HepG2 (cell line): ENCODE results near the gene RAD54L. TPM values are rescaled to one million over a fixed set of nuclear protein-coding genes. Genes with fewer than 3 reads are reported as not detected.
A peak's percentile ranks its signal among the peaks of the same experiment; 100 is the strongest.

Experiments
- FOXJ3 ChIP-seq: sonication (generic); formaldehyde crosslinking; IDR thresholded peaks from 2 replicates; pipeline ENCODE4 v1.4.0; 2020; ENCODE audit warnings: missing genetic modification reagents, mild to moderate bottlenecking, borderline replicate concordance
- GATAD2A ChIP-seq: IDR thresholded peaks from 2 replicates; pipeline ENCODE4 v1.6.1; 2016
- PCBP2 ChIP-seq: fragments of 200-400 bp; formaldehyde crosslinking; optimal IDR thresholded peaks from 2 replicates; pipeline ENCODE3; 2018; ENCODE audit warnings: low read length, low read depth; ENCODE audit not compliant: poor library complexity, severe bottlenecking
- RBFOX2 ChIP-seq: fragments of 200-400 bp; formaldehyde crosslinking; IDR thresholded peaks from 2 replicates; pipeline ENCODE4 v1.6.1; 2017; ENCODE audit warnings: low read depth, mild to moderate bottlenecking, low read length
- RORA ChIP-seq: sonication (generic); formaldehyde crosslinking; IDR thresholded peaks from 2 replicates; pipeline ENCODE4 v1.5.0; 2020; ENCODE audit warnings: mild to moderate bottlenecking, missing genetic modification reagents, moderate library complexity
- SMYD3 ChIP-seq: sonication (generic); formaldehyde crosslinking; IDR thresholded peaks from 2 replicates; pipeline ENCODE4 v1.8.1; 2023; ENCODE audit warnings: mild to moderate bottlenecking, missing genetic modification reagents
- SRSF9 ChIP-seq: fragments of 200-400 bp; formaldehyde crosslinking; IDR thresholded peaks from 2 replicates; pipeline ENCODE4 v1.6.1; 2018; ENCODE audit warnings: borderline replicate concordance, mild to moderate bottlenecking, low read depth, low read length; ENCODE audit not compliant: insufficient read depth, poor library complexity, severe bottlenecking
- XRCC5 ChIP-seq: fragments of 200-400 bp; formaldehyde crosslinking; optimal IDR thresholded peaks from 2 replicates; pipeline ENCODE3; 2017; ENCODE audit warnings: mild to moderate bottlenecking, low read length
- ZNF101 ChIP-seq: sonication (generic); formaldehyde crosslinking; IDR thresholded peaks from 2 replicates; pipeline ENCODE4 v1.4.0; 2020; ENCODE audit warnings: mild to moderate bottlenecking, low read depth, missing genetic modification reagents, borderline replicate concordance
- ZSCAN20 ChIP-seq: sonication (generic); formaldehyde crosslinking; IDR thresholded peaks from 2 replicates; pipeline ENCODE4 v1.4.0; 2020; ENCODE audit warnings: missing genetic modification reagents, mild to moderate bottlenecking, borderline replicate concordance
- polyA plus RNA-seq, 8 experiments: library from polyadenylated mRNA; depleted of rRNA in 3 of 8; stranded (reverse) in 7 of 8; unstranded in 1 of 8; fragments of >200 nt; fragmentation: Illumina TruSeq in 4 of 8; extraction: Trizol in 4 of 8; gene quantifications; 2 replicates each; pipeline versions ENCODE4 v1.2.1 to v1.2.3, GENCODE V29; 2011 to 2016; ENCODE audit warnings: low read depth in 4 of 8, missing spikeins in 1 of 8, mixed read lengths in 1 of 8; ENCODE audit not compliant: insufficient read depth in 1 of 8
- total RNA-seq, 5 experiments: library from RNA; depleted of rRNA; stranded (reverse); fragments of >200 nt; fragmentation: Illumina TruSeq; extraction: Trizol; gene quantifications; 2 replicates each; pipeline ENCODE4 v1.2.3, GENCODE V29; 2016; ENCODE audit warnings: low read depth in 1 of 5
- TF ChIP-seq, protein P1 (sequence below): sonication (generic); formaldehyde crosslinking; IDR thresholded peaks from 2 replicates; pipeline ENCODE4 v1.4.0; 2020; ENCODE audit warnings: mild to moderate bottlenecking, missing genetic modification reagents, borderline replicate concordance
- TF ChIP-seq, protein P2 (sequence below): sonication (generic); formaldehyde crosslinking; IDR thresholded peaks from 2 replicates; pipeline ENCODE4 v1.4.0; 2020; ENCODE audit warnings: missing genetic modification reagents
- TF ChIP-seq, protein P3 (sequence below): sonication (generic); formaldehyde crosslinking; IDR thresholded peaks from 2 replicates; pipeline ENCODE4 v1.4.0; 2020; ENCODE audit warnings: mild to moderate bottlenecking, missing genetic modification reagents
- TF ChIP-seq, protein P4 (sequence below): sonication (generic); formaldehyde crosslinking; IDR thresholded peaks from 2 replicates; pipeline ENCODE4 v1.9.0; 2021; ENCODE audit warnings: missing genetic modification reagents, borderline replicate concordance
- TF ChIP-seq, protein P5 (sequence below): sonication (generic); formaldehyde crosslinking; IDR thresholded peaks from 2 replicates; pipeline ENCODE4 v1.4.0; 2020; ENCODE audit warnings: mild to moderate bottlenecking, low read depth, missing genetic modification reagents

Gene RAD54L
- total and polyA plus RNA-seq, 2 of the 13 experiments (the other 11 are each of a cell fraction or from before 2014, with no cell fraction given): 10.2 to 30.0 TPM

DNA sequence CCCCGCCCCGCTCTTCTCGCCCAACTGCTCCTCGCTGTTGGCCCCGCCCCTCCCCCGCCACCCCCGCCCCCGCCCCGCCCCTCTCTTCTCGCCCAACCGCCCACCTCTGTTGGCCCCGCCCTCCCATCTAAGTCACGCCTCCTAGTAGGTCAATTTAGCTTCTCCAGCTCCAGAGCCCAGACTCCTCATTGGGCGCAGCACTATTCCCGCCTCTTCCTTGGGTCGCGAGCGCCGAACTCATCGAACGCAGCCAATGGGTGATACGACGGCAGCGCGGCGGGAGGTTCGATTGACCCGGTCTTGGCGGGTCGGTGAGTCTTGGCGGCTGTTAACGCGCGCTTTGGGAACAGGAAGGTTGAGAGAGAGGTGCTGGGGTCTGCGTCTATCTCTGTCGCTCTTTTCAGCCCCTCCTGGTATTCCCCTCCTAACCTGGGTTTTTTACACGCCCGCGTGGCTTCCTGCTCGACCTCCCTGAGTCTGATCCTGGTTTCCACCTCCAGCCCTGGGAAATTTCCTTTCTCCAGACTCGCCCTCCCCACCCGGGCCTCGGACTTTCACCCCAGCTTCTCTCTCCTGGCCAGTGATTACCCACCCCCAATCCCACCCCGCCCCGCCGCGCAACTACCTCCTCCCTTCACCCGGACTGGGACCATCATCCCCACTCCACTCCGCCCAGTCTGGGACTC is at the start of gene RAD54L (continued):
- TF ChIP-seq RORA (CRISPR knock-in tag) (no peak), FOXJ3 (CRISPR knock-in tag) (no peak), XRCC5 (peak; percentile 45), GATAD2A (CRISPR knock-in tag) (0 out of 2 replicates have a peak, but pooled peaks have one; percentile 9), SMYD3 (CRISPR knock-in tag) (peak; percentile 94), RBFOX2 (peak; percentile 59), ZSCAN20 (CRISPR knock-in tag) (no peak), PCBP2 (no peak), SRSF9 (no peak), ZNF101 (CRISPR knock-in tag) (no peak)
- TF ChIP-seq, protein P1, sequence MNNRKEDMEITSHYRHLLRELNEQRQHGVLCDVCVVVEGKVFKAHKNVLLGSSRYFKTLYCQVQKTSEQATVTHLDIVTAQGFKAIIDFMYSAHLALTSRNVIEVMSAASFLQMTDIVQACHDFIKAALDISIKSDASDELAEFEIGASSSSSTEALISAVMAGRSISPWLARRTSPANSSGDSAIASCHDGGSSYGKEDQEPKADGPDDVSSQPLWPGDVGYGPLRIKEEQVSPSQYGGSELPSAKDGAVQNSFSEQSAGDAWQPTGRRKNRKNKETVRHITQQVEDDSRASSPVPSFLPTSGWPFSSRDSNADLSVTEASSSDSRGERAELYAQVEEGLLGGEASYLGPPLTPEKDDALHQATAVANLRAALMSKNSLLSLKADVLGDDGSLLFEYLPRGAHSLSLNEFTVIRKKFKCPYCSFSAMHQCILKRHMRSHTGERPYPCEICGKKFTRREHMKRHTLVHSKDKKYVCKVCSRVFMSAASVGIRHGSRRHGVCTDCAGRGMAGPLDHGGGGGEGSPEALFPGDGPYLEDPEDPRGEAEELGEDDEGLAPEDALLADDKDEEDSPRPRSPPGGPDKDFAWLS (CRISPR knock-in tag): no peak
- TF ChIP-seq, protein P2, sequence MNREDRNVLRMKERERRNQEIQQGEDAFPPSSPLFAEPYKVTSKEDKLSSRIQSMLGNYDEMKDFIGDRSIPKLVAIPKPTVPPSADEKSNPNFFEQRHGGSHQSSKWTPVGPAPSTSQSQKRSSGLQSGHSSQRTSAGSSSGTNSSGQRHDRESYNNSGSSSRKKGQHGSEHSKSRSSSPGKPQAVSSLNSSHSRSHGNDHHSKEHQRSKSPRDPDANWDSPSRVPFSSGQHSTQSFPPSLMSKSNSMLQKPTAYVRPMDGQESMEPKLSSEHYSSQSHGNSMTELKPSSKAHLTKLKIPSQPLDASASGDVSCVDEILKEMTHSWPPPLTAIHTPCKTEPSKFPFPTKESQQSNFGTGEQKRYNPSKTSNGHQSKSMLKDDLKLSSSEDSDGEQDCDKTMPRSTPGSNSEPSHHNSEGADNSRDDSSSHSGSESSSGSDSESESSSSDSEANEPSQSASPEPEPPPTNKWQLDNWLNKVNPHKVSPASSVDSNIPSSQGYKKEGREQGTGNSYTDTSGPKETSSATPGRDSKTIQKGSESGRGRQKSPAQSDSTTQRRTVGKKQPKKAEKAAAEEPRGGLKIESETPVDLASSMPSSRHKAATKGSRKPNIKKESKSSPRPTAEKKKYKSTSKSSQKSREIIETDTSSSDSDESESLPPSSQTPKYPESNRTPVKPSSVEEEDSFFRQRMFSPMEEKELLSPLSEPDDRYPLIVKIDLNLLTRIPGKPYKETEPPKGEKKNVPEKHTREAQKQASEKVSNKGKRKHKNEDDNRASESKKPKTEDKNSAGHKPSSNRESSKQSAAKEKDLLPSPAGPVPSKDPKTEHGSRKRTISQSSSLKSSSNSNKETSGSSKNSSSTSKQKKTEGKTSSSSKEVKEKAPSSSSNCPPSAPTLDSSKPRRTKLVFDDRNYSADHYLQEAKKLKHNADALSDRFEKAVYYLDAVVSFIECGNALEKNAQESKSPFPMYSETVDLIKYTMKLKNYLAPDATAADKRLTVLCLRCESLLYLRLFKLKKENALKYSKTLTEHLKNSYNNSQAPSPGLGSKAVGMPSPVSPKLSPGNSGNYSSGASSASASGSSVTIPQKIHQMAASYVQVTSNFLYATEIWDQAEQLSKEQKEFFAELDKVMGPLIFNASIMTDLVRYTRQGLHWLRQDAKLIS (CRISPR knock-in tag): no peak
- TF ChIP-seq, protein P3, sequence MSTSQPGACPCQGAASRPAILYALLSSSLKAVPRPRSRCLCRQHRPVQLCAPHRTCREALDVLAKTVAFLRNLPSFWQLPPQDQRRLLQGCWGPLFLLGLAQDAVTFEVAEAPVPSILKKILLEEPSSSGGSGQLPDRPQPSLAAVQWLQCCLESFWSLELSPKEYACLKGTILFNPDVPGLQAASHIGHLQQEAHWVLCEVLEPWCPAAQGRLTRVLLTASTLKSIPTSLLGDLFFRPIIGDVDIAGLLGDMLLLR (CRISPR knock-in tag): peak; percentile 71
- TF ChIP-seq, protein P4, sequence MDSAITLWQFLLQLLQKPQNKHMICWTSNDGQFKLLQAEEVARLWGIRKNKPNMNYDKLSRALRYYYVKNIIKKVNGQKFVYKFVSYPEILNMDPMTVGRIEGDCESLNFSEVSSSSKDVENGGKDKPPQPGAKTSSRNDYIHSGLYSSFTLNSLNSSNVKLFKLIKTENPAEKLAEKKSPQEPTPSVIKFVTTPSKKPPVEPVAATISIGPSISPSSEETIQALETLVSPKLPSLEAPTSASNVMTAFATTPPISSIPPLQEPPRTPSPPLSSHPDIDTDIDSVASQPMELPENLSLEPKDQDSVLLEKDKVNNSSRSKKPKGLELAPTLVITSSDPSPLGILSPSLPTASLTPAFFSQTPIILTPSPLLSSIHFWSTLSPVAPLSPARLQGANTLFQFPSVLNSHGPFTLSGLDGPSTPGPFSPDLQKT (CRISPR knock-in tag): no peak
- TF ChIP-seq, protein P5, sequence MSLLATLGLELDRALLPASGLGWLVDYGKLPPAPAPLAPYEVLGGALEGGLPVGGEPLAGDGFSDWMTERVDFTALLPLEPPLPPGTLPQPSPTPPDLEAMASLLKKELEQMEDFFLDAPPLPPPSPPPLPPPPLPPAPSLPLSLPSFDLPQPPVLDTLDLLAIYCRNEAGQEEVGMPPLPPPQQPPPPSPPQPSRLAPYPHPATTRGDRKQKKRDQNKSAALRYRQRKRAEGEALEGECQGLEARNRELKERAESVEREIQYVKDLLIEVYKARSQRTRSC (CRISPR knock-in tag): no peak
